Ovary (tissue), 9 donors: ENCODE data around the gene P4HB. TPM values are rescaled to one million over a fixed set of nuclear protein-coding genes. Genes with fewer than 3 reads are reported as not detected.

Experiments
- DNase-seq, 5 donors: peaks; one replicate each; pipeline ENCODE4 v3.0.0-alpha.2; 2019 to 2020
- H3K27ac ChIP-seq, 2 donors: fragments of 200-600 bp; one replicate each; pipeline versions ENCODE4 v1.5.1 to v1.8.0; 2019 to 2022
- H3K27me3 ChIP-seq: fragments of 200-600 bp; one replicate; pipeline ENCODE4 v1.8.0; 2022
- H3K36me3 ChIP-seq: fragments of 200-600 bp; sonication (generic); one replicate; pipeline ENCODE4 v1.5.1; 2019
- H3K4me1 ChIP-seq: one replicate; pipeline ENCODE4 v1.8.1; 2013; ENCODE audit warnings: mild to moderate bottlenecking, moderate library complexity; ENCODE audit not compliant: insufficient read depth
- H3K4me3 ChIP-seq: fragments of 200-600 bp; sonication (generic); one replicate; pipeline ENCODE4 v1.5.1; 2017
- H3K9me3 ChIP-seq, 2 donors: fragments of 200-600 bp in 1 of 2; sonication (generic) in 1 of 2; one replicate each; pipeline versions ENCODE4 v1.5.1 to v1.8.1; 2013 to 2019; ENCODE audit warnings: mild to moderate bottlenecking in 1 of 2, moderate library complexity in 1 of 2
- EP300 ChIP-seq: sonication (generic); formaldehyde crosslinking; IDR thresholded peaks from one replicate; pipeline ENCODE4 v1.6.1; 2017; ENCODE audit warnings: antibody characterized with exemption
- POLR2A ChIP-seq: fragments of 450-650 bp; IDR thresholded peaks from one replicate; pipeline ENCODE4 v1.6.1; 2017; ENCODE audit warnings: antibody characterized with exemption, mild to moderate bottlenecking, moderate library complexity
- WGBS, 3 donors: extraction: QIAGEN DNeasy Blood & Tissue Kit in 1 of 3; methylation state at CpG; one replicate each; pipeline versions ENCODE4 v1.1.5 to v1.1.7; 2013 to 2017; 5-methylcytosine and 5-hydroxymethylcytosine counted together
- intact Hi-C, 4 donors: fragments of 100-400 bp; cut with DNase I; formaldehyde crosslinking; loops; one replicate each; pipeline versions ENCODE4 v1.11.0 to v1.15.1; 2022 to 2023
- polyA plus RNA-seq, 2 donors: library from polyadenylated mRNA; stranded (reverse); fragments of 200-250 nt in 1 of 2; fragments of 350-450 nt in 1 of 2; fragmentation: Illumina TruSeq in 1 of 2; extraction: RNeasy Lipid Tissue Mini Kit (QIAGEN cat#74804) in 1 of 2; gene quantifications; one replicate each; pipeline ENCODE4 v1.2.3, GENCODE V29; 2013 to 2014
- total RNA-seq, 7 donors: library from RNA; depleted of rRNA in 2 of 7; stranded (reverse); fragments of >200 nt in 2 of 7; fragmentation: NEBNext Ultra II Directional in 3 of 7; extraction: Animal tissue kit (Norgen Biotek cat#: 25700) in 3 of 7; gene quantifications; one replicate each; pipeline versions ENCODE4 v1.1.0 to v1.2.4, GENCODE V29; 2016 to 2023
- TF ChIP-seq, protein P1 (sequence below), 3 donors: fragments of 450-650 bp in 2 of 3; fragments of 200-600 bp in 1 of 3; IDR thresholded peaks; one replicate each; pipeline versions ENCODE4 v1.5.1 to v1.8.0; 2016 to 2022; ENCODE audit warnings: antibody characterized with exemption in 3 of 3, mild to moderate bottlenecking in 1 of 3
- donor health status: DM: no; HTN: no; CAD: no; lungs with moderate emphysema.
- donor health status: DM: no; HTN: no; CAD: no.
- donor health status: Bipolar disorder and iron deficiency.
- donor health status: DM: yes; HTN: yes; CAD: no.
- donor health status: DM: no; HTN: no; CAD: no.
- donor health status: DM: yes; HTN: yes; CAD: no.

P4HB gene
- total and polyA plus RNA-seq, 9 donors, result 222 to 2,080 (median 312) TPM

- WGBS, 3 donors, result 30 to 43% (median 41%) methylated on average over 23 of the region's 23 CpGs
- Histone ChIP-seq H3K27me3 (no peaks in the 10 kb centered on the region), H3K36me3 (no peaks in the 10 kb centered on the region), H3K4me1 (peaks cover 12% of the 10 kb centered on the region), H3K9me3 (no peaks in the 10 kb centered on the region), H3K27ac (peak overlapping the region in 1 of 2 donors; percentile 82), H3K4me3 (peak overlapping the region; percentile 89)
- DNase-seq, result no peak
- intact Hi-C loops, result no loop called here
- TF ChIP-seq EP300 (no peak), POLR2A (no peak)
- TF ChIP-seq, protein P1, sequence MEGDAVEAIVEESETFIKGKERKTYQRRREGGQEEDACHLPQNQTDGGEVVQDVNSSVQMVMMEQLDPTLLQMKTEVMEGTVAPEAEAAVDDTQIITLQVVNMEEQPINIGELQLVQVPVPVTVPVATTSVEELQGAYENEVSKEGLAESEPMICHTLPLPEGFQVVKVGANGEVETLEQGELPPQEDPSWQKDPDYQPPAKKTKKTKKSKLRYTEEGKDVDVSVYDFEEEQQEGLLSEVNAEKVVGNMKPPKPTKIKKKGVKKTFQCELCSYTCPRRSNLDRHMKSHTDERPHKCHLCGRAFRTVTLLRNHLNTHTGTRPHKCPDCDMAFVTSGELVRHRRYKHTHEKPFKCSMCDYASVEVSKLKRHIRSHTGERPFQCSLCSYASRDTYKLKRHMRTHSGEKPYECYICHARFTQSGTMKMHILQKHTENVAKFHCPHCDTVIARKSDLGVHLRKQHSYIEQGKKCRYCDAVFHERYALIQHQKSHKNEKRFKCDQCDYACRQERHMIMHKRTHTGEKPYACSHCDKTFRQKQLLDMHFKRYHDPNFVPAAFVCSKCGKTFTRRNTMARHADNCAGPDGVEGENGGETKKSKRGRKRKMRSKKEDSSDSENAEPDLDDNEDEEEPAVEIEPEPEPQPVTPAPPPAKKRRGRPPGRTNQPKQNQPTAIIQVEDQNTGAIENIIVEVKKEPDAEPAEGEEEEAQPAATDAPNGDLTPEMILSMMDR (IDR thresholded peaks at IDR 0.05), result no peak
These were observed 1.1 kb downstream of the P4HB start for GRCh38 chr17:81858967-81859905.

GRCh38 chr17:81858170-81858966 lies 2.0 kb downstream of the P4HB start:
- DNase-seq, result no peak
- Histone ChIP-seq H3K27me3 (no peaks in the 10 kb centered on the region), H3K27ac (no peak overlapping the region), H3K36me3 (no peaks in the 10 kb centered on the region), H3K4me1 (peaks cover 12% of the 10 kb centered on the region), H3K4me3 (no peak overlapping the region), H3K9me3 (no peaks in the 10 kb centered on the region)
- 72 to 81% (median 79%) methylated on average over 30 of the region's 30 CpGs for WGBS, 3 donors
- intact Hi-C loops, result no loop called here
- TF ChIP-seq POLR2A (no peak), EP300 (no peak)
- TF ChIP-seq, protein P1 (IDR thresholded peaks at IDR 0.05), result no peak

GRCh38 chr17:81854974-81855774 lies 5.2 kb downstream of the P4HB start:
- 75 to 78% (median 78%) methylated on average over 29 of the region's 29 CpGs for WGBS, 3 donors
- TF ChIP-seq, protein P1 (IDR thresholded peaks at IDR 0.05), result no peak
- no peak for TF ChIP-seq EP300
- no peak for TF ChIP-seq POLR2A
- H3K36me3 ChIP-seq, result no peaks in the 10 kb centered on the region
- H3K27ac ChIP-seq, result no peak overlapping the region
- no peaks in the 10 kb centered on the region for H3K27me3 ChIP-seq
- DNase-seq, result no peak
- no peaks in the 10 kb centered on the region for H3K9me3 ChIP-seq
- peaks cover 12% of the 10 kb centered on the region for H3K4me1 ChIP-seq
- H3K4me3 ChIP-seq, result no peak overlapping the region
- intact Hi-C loops, result no loop called here

GRCh38 chr17:81852237-81852636 lies 8.1 kb downstream of the P4HB start:
- intact Hi-C loops, result no loop called here
- no peaks in the 10 kb centered on the region for H3K27me3 ChIP-seq
- H3K36me3 ChIP-seq, result no peaks in the 10 kb centered on the region
- H3K4me1 ChIP-seq, result no peaks in the 10 kb centered on the region
- no peaks in the 10 kb centered on the region for H3K9me3 ChIP-seq
- TF ChIP-seq, protein P1 (IDR thresholded peaks at IDR 0.05), result no peak
- TF ChIP-seq POLR2A (no peak), EP300 (no peak)
- H3K27ac ChIP-seq, result no peak overlapping the region
- DNase-seq, result no peak
- WGBS, 3 donors, result 84 to 91% (median 88%) methylated on average over 12 of the region's 12 CpGs
- no peak overlapping the region for H3K4me3 ChIP-seq
